Endothelial cell of umbilical vein (primary cell): ENCODE data around the gene ULK4. TPM values are rescaled to one million over a fixed set of nuclear protein-coding genes. Genes with fewer than 3 reads are reported as not detected.

ENCODE experiments used
- BruUV-seq: library from RNA; stranded (reverse); fragments of 400-500 nt; replicated peaks from 2 replicates; lab custom pipeline; 2021; lab: Mats Ljungman, UMichigan
- CTCF ChIA-PET: fragments of 300-600, 350-600 bp; sonication (Branson Sonifier 250); formaldehyde crosslinking; loops from one replicate; lab custom pipeline; 2021; ENCODE audit warnings: antibody characterized with exemption, inconsistent platforms; lab: Charles Lee
- POLR2A ChIA-PET: fragments of 300-600, 350-600 bp; sonication (Branson Sonifier 250); formaldehyde crosslinking; loops from one replicate; lab custom pipeline; 2021; ENCODE audit warnings: antibody characterized with exemption, inconsistent platforms; lab: Charles Lee
- DNase-seq: peaks from one replicate; pipeline ENCODE4 v3.0.0-alpha.2; 2011; ENCODE audit warnings: low read depth, low spot score
- FAIRE-seq: peaks from 2 replicates; lab custom pipeline; 2011; peaks lifted over from hg19 to GRCh38; lab: Jason Lieb, UNC
- H2AFZ ChIP-seq: 2 replicates; pipeline ENCODE4 v1.6.0; 2012; ENCODE audit warnings: low read depth, low read length, control low read depth, inconsistent platforms
- H3K27ac ChIP-seq: 2 replicates; pipeline ENCODE4 v1.5.1; 2011; ENCODE audit warnings: low read depth, mild to moderate bottlenecking, control low read depth, low read length, moderate library complexity; ENCODE audit not compliant: insufficient read depth
- H3K27me3 ChIP-seq, 2 experiments: 2 replicates each; pipeline versions ENCODE4 v1.6.0 to v1.6.1; 2011; ENCODE audit warnings: low read length in 2 of 2, mixed read lengths in 1 of 2; ENCODE audit not compliant: control insufficient read depth in 2 of 2, insufficient read depth in 2 of 2
- H3K36me3 ChIP-seq, 2 experiments: 2 replicates in 1 of 2; 3 replicates in 1 of 2; pipeline ENCODE4 v1.5.1; 2011; ENCODE audit warnings: low read length in 2 of 2, mild to moderate bottlenecking in 1 of 2, moderate library complexity in 1 of 2; ENCODE audit not compliant: control insufficient read depth in 2 of 2, insufficient read depth in 2 of 2; ENCODE audit errors: extremely low read depth in 1 of 2
- H3K4me1 ChIP-seq: 3 replicates; pipeline ENCODE4 v1.5.1; 2011; ENCODE audit warnings: mild to moderate bottlenecking, low read length; ENCODE audit not compliant: control insufficient read depth, insufficient read depth; ENCODE audit errors: extremely low read depth
- H3K4me2 ChIP-seq: 2 replicates; pipeline ENCODE4 v1.6.1; 2011; ENCODE audit warnings: low read length, control low read depth, mixed read lengths; ENCODE audit not compliant: insufficient read depth
- H3K4me3 ChIP-seq, 3 experiments: fragments of 200-600 bp in 1 of 3; sonication (generic), shearing (Covaris generic) in 1 of 3; replicated peaks in 1 of 3; 2 replicates each; pipeline ENCODE4 v1.5.1; 2011 to 2016; ENCODE audit warnings: control low read depth in 3 of 3, low read length in 3 of 3, mild to moderate bottlenecking in 2 of 3, inconsistent platforms in 1 of 3, low read depth in 1 of 3, moderate library complexity in 1 of 3; ENCODE audit not compliant: insufficient read depth in 1 of 3
- H3K79me2 ChIP-seq: 2 replicates; pipeline ENCODE4 v1.6.0; 2012; ENCODE audit warnings: low read length, inconsistent platforms; ENCODE audit not compliant: control insufficient read depth, insufficient read depth
- H3K9ac ChIP-seq: replicated peaks from 2 replicates; pipeline ENCODE3; 2011; ENCODE audit warnings: low read length, control low read depth; ENCODE audit not compliant: insufficient read depth; ENCODE audit errors: extremely low read depth
- H3K9me1 ChIP-seq: replicated peaks from 3 replicates; pipeline ENCODE4 v1.6.0; 2011; ENCODE audit warnings: mild to moderate bottlenecking, low read length; ENCODE audit not compliant: control insufficient read depth, insufficient read depth; ENCODE audit errors: extremely low read depth
- H3K9me3 ChIP-seq: replicated peaks from 2 replicates; pipeline ENCODE4 v1.5.1; 2012; ENCODE audit warnings: low read length, inconsistent platforms; ENCODE audit not compliant: control insufficient read depth, insufficient read depth
- H4K20me1 ChIP-seq: replicated peaks from 2 replicates; pipeline ENCODE3; 2011; ENCODE audit warnings: mild to moderate bottlenecking, low read length; ENCODE audit not compliant: control insufficient read depth, insufficient read depth; ENCODE audit errors: extremely low read depth
- EZH2 ChIP-seq: IDR thresholded peaks from 2 replicates; pipeline ENCODE4 v1.6.1; 2012; ENCODE audit warnings: borderline replicate concordance, low read depth, mild to moderate bottlenecking, moderate library complexity, low read length, inconsistent platforms; ENCODE audit not compliant: severe bottlenecking
- FOS ChIP-seq: IDR thresholded peaks from 2 replicates; pipeline ENCODE4 v1.6.1; 2011; ENCODE audit warnings: mild to moderate bottlenecking, low read length, moderate library complexity, borderline replicate concordance; ENCODE audit not compliant: insufficient read depth
- GATA2 ChIP-seq: IDR thresholded peaks from 2 replicates; pipeline ENCODE4 v1.7.0; 2011; ENCODE audit warnings: low read depth, mild to moderate bottlenecking, moderate library complexity, mixed read lengths, low read length; ENCODE audit not compliant: insufficient read length, insufficient read depth
- JUN ChIP-seq: IDR thresholded peaks from 2 replicates; pipeline ENCODE4 v1.6.1; 2011; ENCODE audit warnings: borderline replicate concordance, low read depth; ENCODE audit not compliant: insufficient read length, insufficient read depth
- MYC ChIP-seq: IDR thresholded peaks from one replicate; pipeline ENCODE4 v1.6.1; 2011; ENCODE audit warnings: mild to moderate bottlenecking, low read depth, low read length
- POLR2A ChIP-seq: IDR thresholded peaks from 2 replicates; pipeline ENCODE4 v1.6.1; 2012; ENCODE audit warnings: low read depth, mild to moderate bottlenecking, control low read depth, low read length
- POLR2AphosphoS5 ChIP-seq: IDR thresholded peaks from 2 replicates; pipeline ENCODE4 v1.6.1; 2012; ENCODE audit warnings: low read depth, mild to moderate bottlenecking, control low read depth, low read length, moderate library complexity; ENCODE audit not compliant: insufficient read depth
- dilution Hi-C: fragments of 300-500 bp; cut with MboI; formaldehyde crosslinking; loops from one replicate; pipeline ENCODE4 v1.15.0; 2019; ENCODE audit warnings: low sequenced_read_pairs; ENCODE audit not compliant: extremely low pct_ligation_motif_present
- intact Hi-C: fragments of 100-400 bp; cut with micrococcal nuclease; formaldehyde crosslinking; loops from one replicate; pipeline ENCODE4 v1.10.0; 2022
- polyA plus RNA-seq, 4 experiments: library from polyadenylated mRNA; depleted of rRNA in 3 of 4; stranded (reverse) in 3 of 4; unstranded in 1 of 4; fragments of >200 nt; gene quantifications; 2 replicates each; pipeline versions ENCODE4 v1.2.1 to v1.2.3, GENCODE V29; 2011 to 2012; ENCODE audit warnings: missing spikeins in 1 of 4
- total RNA-seq: library from RNA; stranded (reverse); gene quantifications from 2 replicates; pipeline ENCODE4 v1.2.3, GENCODE V29; 2021
- TF ChIP-seq, protein P1 (sequence below): IDR thresholded peaks from 2 replicates; pipeline ENCODE4 v1.6.1; 2011; ENCODE audit not compliant: insufficient read depth, insufficient read length
- TF ChIP-seq, protein P2 (sequence below), 2 donors: IDR thresholded peaks; 1 replicate in 1 of 2; 2 replicates in 1 of 2; pipeline ENCODE4 v1.5.1; 2011; ENCODE audit warnings: low read length in 2 of 2, mild to moderate bottlenecking in 2 of 2, moderate library complexity in 2 of 2, control low read depth in 1 of 2, inconsistent platforms in 1 of 2, low read depth in 1 of 2; ENCODE audit not compliant: insufficient read depth in 1 of 2; ENCODE audit errors: extremely low read depth in 1 of 2

Gene ULK4
- total and polyA plus RNA-seq, 2 donors (not counting 3 experiments of a cell fraction or from before 2014, with no cell fraction given) = 3.3 to 16.0 TPM

DNA sequence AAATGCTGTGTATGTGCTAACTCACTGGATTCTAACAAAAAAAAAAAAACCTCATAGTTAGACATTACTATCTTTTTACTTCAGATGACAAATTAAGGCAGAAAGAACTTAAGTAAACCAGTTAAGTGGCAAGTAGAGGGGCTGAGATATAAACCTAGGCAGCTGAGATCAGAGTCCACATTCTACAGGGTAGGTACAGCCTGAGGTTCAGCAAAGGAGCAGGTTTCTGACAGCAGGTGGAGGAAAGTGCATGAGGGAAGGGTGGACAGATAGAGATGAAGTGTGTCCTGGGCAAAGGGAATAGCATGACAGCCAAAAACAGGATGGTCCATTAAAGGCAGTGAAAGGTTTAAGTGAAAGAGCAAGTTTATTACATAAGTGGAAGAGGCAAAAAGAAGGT, 329.2 kb downstream of the ULK4 start:
- Histone ChIP-seq H3K4me1 (no peaks in the 10 kb centered on the region), H3K9me1 (no peaks in the 10 kb centered on the region), H3K9ac (no peak overlapping the region), H3K27me3 (no peaks in the 10 kb centered on the region), H3K27ac (no peak overlapping the region), H3K79me2 (no peaks in the 10 kb centered on the region), H3K36me3 (no peaks in the 10 kb centered on the region), H3K4me3 (no peak overlapping the region), H2AFZ (no peak overlapping the region), H4K20me1 (no peaks in the 10 kb centered on the region), H3K9me3 (no peaks in the 10 kb centered on the region), H3K4me2 (no peak overlapping the region)
- DNase-seq (no peak), FAIRE-seq (no peak)
- TF ChIP-seq POLR2A (no peak), JUN (no peak), EZH2 (no peak), POLR2AphosphoS5 (no peak), MYC (no peak), FOS (no peak), GATA2 (no peak)
- TF ChIP-seq, protein P1, sequence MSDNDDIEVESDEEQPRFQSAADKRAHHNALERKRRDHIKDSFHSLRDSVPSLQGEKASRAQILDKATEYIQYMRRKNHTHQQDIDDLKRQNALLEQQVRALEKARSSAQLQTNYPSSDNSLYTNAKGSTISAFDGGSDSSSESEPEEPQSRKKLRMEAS = no peak
- TF ChIP-seq, protein P2, sequence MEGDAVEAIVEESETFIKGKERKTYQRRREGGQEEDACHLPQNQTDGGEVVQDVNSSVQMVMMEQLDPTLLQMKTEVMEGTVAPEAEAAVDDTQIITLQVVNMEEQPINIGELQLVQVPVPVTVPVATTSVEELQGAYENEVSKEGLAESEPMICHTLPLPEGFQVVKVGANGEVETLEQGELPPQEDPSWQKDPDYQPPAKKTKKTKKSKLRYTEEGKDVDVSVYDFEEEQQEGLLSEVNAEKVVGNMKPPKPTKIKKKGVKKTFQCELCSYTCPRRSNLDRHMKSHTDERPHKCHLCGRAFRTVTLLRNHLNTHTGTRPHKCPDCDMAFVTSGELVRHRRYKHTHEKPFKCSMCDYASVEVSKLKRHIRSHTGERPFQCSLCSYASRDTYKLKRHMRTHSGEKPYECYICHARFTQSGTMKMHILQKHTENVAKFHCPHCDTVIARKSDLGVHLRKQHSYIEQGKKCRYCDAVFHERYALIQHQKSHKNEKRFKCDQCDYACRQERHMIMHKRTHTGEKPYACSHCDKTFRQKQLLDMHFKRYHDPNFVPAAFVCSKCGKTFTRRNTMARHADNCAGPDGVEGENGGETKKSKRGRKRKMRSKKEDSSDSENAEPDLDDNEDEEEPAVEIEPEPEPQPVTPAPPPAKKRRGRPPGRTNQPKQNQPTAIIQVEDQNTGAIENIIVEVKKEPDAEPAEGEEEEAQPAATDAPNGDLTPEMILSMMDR (IDR thresholded peaks at IDR 0.05; ENCODE audit: extremely low read depth in 1 of 2, insufficient read depth in 1 of 2, low read depth in 1 of 2, low read length in 2 of 2) = no peak
- intact Hi-C loops (no loop called here), dilution Hi-C loops (no loop called here)
- BruUV-seq = no TSS peak
- CTCF ChIA-PET = no interaction called here
- POLR2A ChIA-PET = interaction anchor here (0.7 kb wide), 1 partner anchor 174 kb away, joined by 3 read pairs; no protein-coding TSS in a partner anchor
